Esophagus squamous epithelium (tissue), 4 donors: ENCODE data around the gene KIF6.

Experiments
- POLR2A ChIP-seq, 4 donors: fragments of 450-650 bp; IDR thresholded peaks; one replicate each; pipeline ENCODE4 v1.6.1; 2017; ENCODE audit warnings: antibody characterized with exemption in 4 of 4, mild to moderate bottlenecking in 4 of 4, moderate library complexity in 3 of 4
- TF ChIP-seq, protein P1 (sequence below), 6 experiments: fragments of 450-650 bp in 4 of 6; fragments of 200-600 bp in 2 of 6; sonication (generic) in 2 of 6; IDR thresholded peaks; one replicate each; pipeline ENCODE4 v1.5.1; 2016 to 2019; ENCODE audit warnings: antibody characterized with exemption in 6 of 6, mild to moderate bottlenecking in 4 of 6, moderate library complexity in 4 of 6

DNA sequence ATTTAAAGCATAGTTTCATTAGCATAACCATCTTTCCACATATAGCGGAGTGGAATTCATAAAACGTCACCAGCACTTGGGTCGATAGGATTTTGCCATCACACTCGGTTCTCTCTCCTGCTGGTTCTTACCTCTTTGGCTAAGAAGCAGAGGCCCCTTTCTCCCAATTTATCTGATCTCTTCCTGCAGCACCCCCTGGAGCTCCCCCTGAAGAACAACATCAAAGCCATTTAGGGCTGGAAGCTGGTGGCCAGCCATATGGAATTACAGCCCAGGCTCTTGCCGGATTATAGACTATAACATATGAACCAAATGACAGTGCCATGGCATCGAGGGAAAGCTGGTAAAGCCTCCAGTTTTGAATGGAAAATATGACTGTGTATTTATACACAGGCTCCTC lies 6.4 kb upstream of the KIF6 start:
- TF ChIP-seq POLR2A (IDR thresholded peaks at IDR 0.05) = no peak
- TF ChIP-seq, protein P1, sequence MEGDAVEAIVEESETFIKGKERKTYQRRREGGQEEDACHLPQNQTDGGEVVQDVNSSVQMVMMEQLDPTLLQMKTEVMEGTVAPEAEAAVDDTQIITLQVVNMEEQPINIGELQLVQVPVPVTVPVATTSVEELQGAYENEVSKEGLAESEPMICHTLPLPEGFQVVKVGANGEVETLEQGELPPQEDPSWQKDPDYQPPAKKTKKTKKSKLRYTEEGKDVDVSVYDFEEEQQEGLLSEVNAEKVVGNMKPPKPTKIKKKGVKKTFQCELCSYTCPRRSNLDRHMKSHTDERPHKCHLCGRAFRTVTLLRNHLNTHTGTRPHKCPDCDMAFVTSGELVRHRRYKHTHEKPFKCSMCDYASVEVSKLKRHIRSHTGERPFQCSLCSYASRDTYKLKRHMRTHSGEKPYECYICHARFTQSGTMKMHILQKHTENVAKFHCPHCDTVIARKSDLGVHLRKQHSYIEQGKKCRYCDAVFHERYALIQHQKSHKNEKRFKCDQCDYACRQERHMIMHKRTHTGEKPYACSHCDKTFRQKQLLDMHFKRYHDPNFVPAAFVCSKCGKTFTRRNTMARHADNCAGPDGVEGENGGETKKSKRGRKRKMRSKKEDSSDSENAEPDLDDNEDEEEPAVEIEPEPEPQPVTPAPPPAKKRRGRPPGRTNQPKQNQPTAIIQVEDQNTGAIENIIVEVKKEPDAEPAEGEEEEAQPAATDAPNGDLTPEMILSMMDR (IDR thresholded peaks at IDR 0.05) = no peak
